CD4-positive, alpha-beta T cell treated with Interleukin-1 beta for 1 hour (primary cell): Measurements from ENCODE around the gene ANKS4B.
A peak's percentile ranks its signal among the peaks of the same experiment; 100 is the strongest.

Experiments used
- DNase-seq, 2 donors: peaks; one replicate each; pipeline ENCODE4 v3.0.0-alpha.2; 2020 to 2022

The ANKS4B gene

DNA sequence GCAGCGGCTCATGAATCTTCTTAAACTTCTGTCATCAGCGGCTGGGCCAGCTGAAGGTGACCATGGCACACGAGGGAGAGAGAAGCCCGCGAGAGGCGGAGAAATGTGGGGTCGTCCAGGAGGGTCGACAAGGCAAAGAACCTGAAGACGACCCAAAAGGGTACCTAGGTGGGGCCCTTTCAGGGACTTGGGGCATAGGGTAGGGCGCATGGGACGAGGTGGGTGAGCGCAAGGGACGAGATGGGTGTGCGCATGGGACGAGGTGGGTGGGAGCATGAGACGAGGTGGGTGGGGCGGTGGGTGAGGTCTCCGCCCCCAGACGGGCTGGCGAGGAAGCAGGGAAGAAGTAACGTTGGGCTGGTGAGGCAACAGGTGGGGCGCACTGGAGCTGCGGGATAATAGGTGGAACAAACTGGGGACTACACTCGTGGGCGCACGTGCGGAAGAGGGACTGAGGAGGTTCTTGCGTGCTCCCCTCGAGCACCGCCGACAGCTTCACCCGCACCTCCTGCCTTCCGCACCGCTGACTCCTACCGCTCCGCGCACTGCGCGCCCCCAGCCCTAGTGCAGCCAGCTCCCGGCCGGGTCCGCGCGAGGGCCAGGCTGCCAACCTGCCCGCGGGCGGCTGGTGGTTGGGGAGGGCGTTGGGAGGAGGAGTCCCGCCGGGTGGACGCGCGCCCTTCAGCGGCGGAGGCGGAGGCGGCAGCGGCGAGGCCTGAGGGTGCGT lies 67.8 kb downstream of the ANKS4B start:
- peak; percentile 8 to 48 for DNase-seq

DNA sequence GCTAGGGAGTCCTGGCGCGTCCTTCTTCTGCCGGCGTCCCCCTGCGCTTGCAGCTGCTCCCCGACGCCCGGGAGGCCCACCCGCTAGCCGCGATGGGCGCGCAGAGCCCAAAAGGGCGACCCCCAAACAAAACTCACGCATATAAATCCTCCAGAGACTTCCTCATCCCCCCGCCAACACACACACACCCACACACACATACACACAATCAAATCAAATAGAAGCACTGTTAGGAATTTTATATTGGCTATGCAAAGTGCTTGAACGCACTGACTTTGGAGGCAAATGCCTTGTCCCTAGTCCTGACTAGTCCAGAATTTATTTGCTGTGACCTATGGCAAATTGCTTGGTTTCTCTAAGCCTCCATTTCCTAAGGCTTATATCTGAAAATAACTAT lies 68.4 kb downstream of the ANKS4B start:
- DNase-seq: no peak

DNA sequence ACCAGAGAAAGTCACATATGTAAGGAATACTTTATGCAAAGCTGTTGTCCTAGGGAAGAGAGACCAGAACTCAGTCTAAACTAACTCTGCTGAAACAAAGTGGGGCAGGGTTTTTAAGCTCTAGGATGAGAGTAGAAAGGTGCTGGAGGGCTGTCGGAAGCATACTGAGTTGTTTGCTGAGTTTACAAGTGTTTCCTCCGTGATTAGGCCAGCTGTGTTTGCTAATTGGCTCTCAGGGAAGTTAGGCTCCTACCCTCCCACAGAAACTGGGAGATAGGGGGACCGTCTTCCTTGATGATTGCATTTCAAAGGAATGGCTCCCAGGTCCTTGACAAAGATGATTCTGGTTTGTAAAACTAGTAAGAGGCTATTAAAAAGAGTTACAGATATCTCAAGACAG lies 69.0 kb downstream of the ANKS4B start:
- DNase-seq: no peak

- DNase-seq: no peak
Observed at GRCh38 chr16:21302898-21303528, 69.5 kb downstream of the ANKS4B start.
